ENCODE measurements around the gene RPS3.

Gene RPS3

GRCh38 chr11:75442161-75442885, 43.0 kb downstream of the RPS3 start:
- Histone ChIP-seq H3K36me3 (ENCODE audit: control insufficient read depth, insufficient read depth, low read length) (no peaks in the 10 kb centered on the region), H3K27ac (ENCODE audit: insufficient read depth, low read depth, low read length, poor library complexity, severe bottlenecking) (no peak overlapping the region), H3K9me3 (ENCODE audit: control insufficient read depth, low read length) (no peaks in the 10 kb centered on the region), H3K4me1 (ENCODE audit: control insufficient read depth, insufficient read depth, low read length) (no peaks in the 10 kb centered on the region), H3K27me3 (ENCODE audit: control insufficient read depth, insufficient read depth, low read length, poor library complexity, severe bottlenecking) (no peaks in the 10 kb centered on the region), H3K4me3 (ENCODE audit: insufficient read depth, low read depth, low read length) (no peak overlapping the region)
- 91 to 92% methylated on average over 15 of the region's 15 CpGs for WGBS, 2 experiments

DNA sequence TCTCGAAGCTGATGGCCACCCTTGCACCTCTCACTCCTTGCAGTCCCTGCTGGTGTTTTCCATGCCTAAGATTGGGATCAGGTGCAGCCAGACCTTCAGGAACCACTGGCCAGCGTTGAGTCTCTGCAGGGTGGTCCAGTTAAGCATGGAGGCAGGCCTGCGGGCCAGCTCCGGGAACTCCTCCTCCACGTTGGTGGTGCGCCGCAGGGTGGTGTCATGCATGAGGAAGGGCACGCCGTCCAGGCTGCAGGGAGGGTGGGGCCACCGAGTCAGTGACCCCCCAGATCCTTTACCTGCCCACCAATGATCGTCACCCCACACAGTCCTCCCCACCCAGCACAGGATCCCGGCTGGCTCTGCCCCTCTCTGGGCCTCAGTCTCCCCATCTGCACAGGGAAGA, 43.7 kb downstream of the RPS3 start:
- H3K27ac ChIP-seq (ENCODE audit: insufficient read depth, low read depth, low read length, poor library complexity, severe bottlenecking): no peak overlapping the region
- 89 to 91% methylated on average over 12 of the region's 12 CpGs for WGBS, 2 experiments
- H3K4me1 ChIP-seq (ENCODE audit: control insufficient read depth, insufficient read depth, low read length): no peaks in the 10 kb centered on the region

DNA sequence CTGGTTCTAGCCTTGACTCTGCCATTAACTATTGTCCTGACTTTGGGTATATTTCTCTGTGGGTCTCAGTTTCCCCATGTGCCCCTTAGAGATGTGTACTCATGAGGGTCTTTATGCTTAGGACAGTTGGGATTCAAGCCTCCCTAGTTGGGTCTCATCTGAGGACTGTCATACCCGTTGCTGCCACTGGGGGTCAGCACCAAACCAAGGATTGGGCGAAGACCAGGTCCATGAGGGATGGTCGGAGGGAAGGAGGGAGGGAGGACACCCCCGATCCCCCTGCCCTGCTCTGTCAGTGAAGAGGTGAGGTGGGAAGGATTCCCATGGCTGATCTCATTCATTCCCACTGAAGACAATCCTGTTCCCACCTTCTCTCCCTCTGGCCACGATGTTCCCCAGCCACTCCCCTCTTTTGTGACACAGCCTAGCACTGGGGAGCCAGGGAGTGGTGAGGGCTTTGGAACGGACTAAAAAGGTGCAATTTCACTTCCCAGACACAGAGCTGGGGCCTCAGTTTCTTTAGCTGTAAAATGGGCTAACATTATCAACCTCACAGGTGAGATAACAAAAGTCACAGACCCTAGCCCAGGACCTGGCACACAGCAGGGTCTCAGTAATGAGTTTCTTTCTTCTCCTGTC, 46.1 kb downstream of the RPS3 start:
- no peak overlapping the region for H3K4me3 ChIP-seq (ENCODE audit: insufficient read depth, low read depth, low read length)
- WGBS, 2 experiments: 25 to 28% methylated on average over 6 of the region's 6 CpGs
- H3K9me3 ChIP-seq (ENCODE audit: control insufficient read depth, low read length): no peaks in the 10 kb centered on the region
- no peak overlapping the region for H3K27ac ChIP-seq (ENCODE audit: insufficient read depth, low read depth, low read length, poor library complexity, severe bottlenecking)
- no peaks in the 10 kb centered on the region for H3K4me1 ChIP-seq (ENCODE audit: control insufficient read depth, insufficient read depth, low read length)
- H3K36me3 ChIP-seq (ENCODE audit: control insufficient read depth, insufficient read depth, low read length): no peaks in the 10 kb centered on the region
- H3K27me3 ChIP-seq (ENCODE audit: control insufficient read depth, insufficient read depth, low read length, poor library complexity, severe bottlenecking): no peaks in the 10 kb centered on the region

More for the DNA sequence above, 43.7 kb downstream of the RPS3 start:
- no peaks in the 10 kb centered on the region for H3K9me3 ChIP-seq (ENCODE audit: control insufficient read depth, low read length)
- H3K36me3 ChIP-seq (ENCODE audit: control insufficient read depth, insufficient read depth, low read length): no peaks in the 10 kb centered on the region
- no peak overlapping the region for H3K4me3 ChIP-seq (ENCODE audit: insufficient read depth, low read depth, low read length)
- H3K27me3 ChIP-seq (ENCODE audit: control insufficient read depth, insufficient read depth, low read length, poor library complexity, severe bottlenecking): no peaks in the 10 kb centered on the region

DNA sequence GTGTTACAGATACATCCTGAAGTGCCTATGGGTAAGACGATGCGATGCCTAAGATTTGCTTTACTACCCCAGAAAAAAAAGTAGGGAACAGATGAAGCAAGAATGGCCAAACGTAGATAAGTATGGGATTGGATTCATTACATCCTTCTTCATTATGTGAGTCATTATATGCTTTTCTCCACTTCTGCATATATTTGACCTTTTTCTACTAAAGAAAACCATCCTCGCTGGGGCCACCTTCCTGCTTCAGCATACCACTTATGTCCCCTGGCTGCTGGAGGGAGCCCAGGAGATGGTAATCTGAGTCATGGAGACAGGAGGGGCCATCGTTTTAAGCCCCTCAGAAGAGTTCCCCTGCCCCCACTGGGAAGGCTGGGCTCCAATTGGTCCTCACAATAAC, 48.1 kb downstream of the RPS3 start:
- Histone ChIP-seq H3K9me3 (ENCODE audit: control insufficient read depth, low read length) (no peaks in the 10 kb centered on the region), H3K27ac (ENCODE audit: insufficient read depth, low read depth, low read length, poor library complexity, severe bottlenecking) (no peak overlapping the region), H3K36me3 (ENCODE audit: control insufficient read depth, insufficient read depth, low read length) (no peaks in the 10 kb centered on the region), H3K4me1 (ENCODE audit: control insufficient read depth, insufficient read depth, low read length) (no peaks in the 10 kb centered on the region), H3K27me3 (ENCODE audit: control insufficient read depth, insufficient read depth, low read length, poor library complexity, severe bottlenecking) (no peaks in the 10 kb centered on the region), H3K4me3 (ENCODE audit: insufficient read depth, low read depth, low read length) (no peak overlapping the region)
- 82 to 86% methylated on average over 5 of the region's 5 CpGs for WGBS, 2 experiments

DNA sequence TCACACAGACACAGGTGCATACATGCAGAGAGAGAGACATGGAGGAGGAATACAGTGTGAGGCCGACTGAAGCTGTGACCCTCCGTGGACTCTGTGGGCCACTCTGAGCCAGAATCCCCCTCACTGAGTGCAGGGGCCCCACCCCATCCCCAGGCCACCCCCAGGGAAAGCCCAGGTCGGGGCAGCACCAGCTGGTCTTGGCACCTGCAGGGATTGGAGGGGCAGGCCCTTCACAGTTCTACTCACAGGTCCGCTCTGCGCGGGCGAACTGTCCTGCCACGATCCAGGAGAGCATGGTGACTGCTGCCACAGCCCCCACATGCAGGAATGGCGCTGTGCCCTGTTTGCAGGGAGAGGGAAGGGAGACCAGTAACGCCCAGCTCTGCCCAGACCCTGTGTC, 50.0 kb downstream of the RPS3 start:
- H3K9me3 ChIP-seq (ENCODE audit: control insufficient read depth, low read length): no peaks in the 10 kb centered on the region
- H3K36me3 ChIP-seq (ENCODE audit: control insufficient read depth, insufficient read depth, low read length): no peaks in the 10 kb centered on the region
- WGBS, 2 experiments: 89 to 91% methylated on average over 10 of the region's 10 CpGs
- no peak overlapping the region for H3K27ac ChIP-seq (ENCODE audit: insufficient read depth, low read depth, low read length, poor library complexity, severe bottlenecking)
- no peaks in the 10 kb centered on the region for H3K27me3 ChIP-seq (ENCODE audit: control insufficient read depth, insufficient read depth, low read length, poor library complexity, severe bottlenecking)
- no peak overlapping the region for H3K4me3 ChIP-seq (ENCODE audit: insufficient read depth, low read depth, low read length)
- H3K4me1 ChIP-seq (ENCODE audit: control insufficient read depth, insufficient read depth, low read length): peaks cover under 1% of the 10 kb centered on the region

DNA sequence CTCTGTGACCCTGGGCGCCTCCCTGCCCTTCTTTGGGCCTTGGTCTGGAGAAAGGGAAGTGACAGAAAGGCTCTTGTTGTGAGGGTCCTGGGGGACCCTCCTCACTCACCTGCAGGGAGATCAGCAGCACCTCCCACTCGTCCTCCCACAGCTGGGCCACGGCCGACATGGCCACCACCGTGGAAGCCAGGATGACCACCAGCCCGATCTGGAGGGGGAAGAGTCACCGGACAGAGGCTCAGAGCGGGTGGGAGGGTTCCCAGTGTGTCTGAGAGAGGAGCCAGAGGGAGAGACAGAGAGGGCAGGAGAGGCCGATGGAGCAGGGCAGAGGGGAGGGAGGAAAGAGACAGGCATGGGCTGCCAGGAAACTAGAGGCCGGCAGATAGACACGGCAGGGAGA, 50.5 kb downstream of the RPS3 start:
- 92 to 93% methylated on average over 11 of the region's 11 CpGs for WGBS, 2 experiments
- H3K36me3 ChIP-seq (ENCODE audit: control insufficient read depth, insufficient read depth, low read length): no peaks in the 10 kb centered on the region
- H3K4me1 ChIP-seq (ENCODE audit: control insufficient read depth, insufficient read depth, low read length): peaks cover 3% of the 10 kb centered on the region
- no peaks in the 10 kb centered on the region for H3K9me3 ChIP-seq (ENCODE audit: control insufficient read depth, low read length)
- no peak overlapping the region for H3K4me3 ChIP-seq (ENCODE audit: insufficient read depth, low read depth, low read length)
- H3K27ac ChIP-seq (ENCODE audit: insufficient read depth, low read depth, low read length, poor library complexity, severe bottlenecking): no peak overlapping the region
- H3K27me3 ChIP-seq (ENCODE audit: control insufficient read depth, insufficient read depth, low read length, poor library complexity, severe bottlenecking): no peaks in the 10 kb centered on the region

- Histone ChIP-seq H3K27ac (ENCODE audit: insufficient read depth, low read depth, low read length, poor library complexity, severe bottlenecking) (no peak overlapping the region), H3K4me1 (ENCODE audit: control insufficient read depth, insufficient read depth, low read length) (peaks cover 8% of the 10 kb centered on the region), H3K36me3 (ENCODE audit: control insufficient read depth, insufficient read depth, low read length) (no peaks in the 10 kb centered on the region), H3K9me3 (ENCODE audit: control insufficient read depth, low read length) (no peaks in the 10 kb centered on the region), H3K27me3 (ENCODE audit: control insufficient read depth, insufficient read depth, low read length, poor library complexity, severe bottlenecking) (no peaks in the 10 kb centered on the region), H3K4me3 (ENCODE audit: insufficient read depth, low read depth, low read length) (no peak overlapping the region)
- 94 to 96% methylated on average over 7 of the region's 7 CpGs for whole genome bisulfite sequencing, 2 experiments
Observed at GRCh38 chr11:75450236-75450635, 50.9 kb downstream of the RPS3 start.

GRCh38 chr11:75450826-75451821, 51.8 kb downstream of the RPS3 start:
- WGBS, 2 experiments: 77% methylated on average over 46 of the region's 46 CpGs
- Histone ChIP-seq H3K36me3 (ENCODE audit: control insufficient read depth, insufficient read depth, low read length) (no peaks in the 10 kb centered on the region), H3K9me3 (ENCODE audit: control insufficient read depth, low read length) (no peaks in the 10 kb centered on the region), H3K27ac (ENCODE audit: insufficient read depth, low read depth, low read length, poor library complexity, severe bottlenecking) (no peak overlapping the region), H3K4me1 (ENCODE audit: control insufficient read depth, insufficient read depth, low read length) (peaks cover 17% of the 10 kb centered on the region), H3K4me3 (ENCODE audit: insufficient read depth, low read depth, low read length) (no peak overlapping the region), H3K27me3 (ENCODE audit: control insufficient read depth, insufficient read depth, low read length, poor library complexity, severe bottlenecking) (no peaks in the 10 kb centered on the region)

DNA sequence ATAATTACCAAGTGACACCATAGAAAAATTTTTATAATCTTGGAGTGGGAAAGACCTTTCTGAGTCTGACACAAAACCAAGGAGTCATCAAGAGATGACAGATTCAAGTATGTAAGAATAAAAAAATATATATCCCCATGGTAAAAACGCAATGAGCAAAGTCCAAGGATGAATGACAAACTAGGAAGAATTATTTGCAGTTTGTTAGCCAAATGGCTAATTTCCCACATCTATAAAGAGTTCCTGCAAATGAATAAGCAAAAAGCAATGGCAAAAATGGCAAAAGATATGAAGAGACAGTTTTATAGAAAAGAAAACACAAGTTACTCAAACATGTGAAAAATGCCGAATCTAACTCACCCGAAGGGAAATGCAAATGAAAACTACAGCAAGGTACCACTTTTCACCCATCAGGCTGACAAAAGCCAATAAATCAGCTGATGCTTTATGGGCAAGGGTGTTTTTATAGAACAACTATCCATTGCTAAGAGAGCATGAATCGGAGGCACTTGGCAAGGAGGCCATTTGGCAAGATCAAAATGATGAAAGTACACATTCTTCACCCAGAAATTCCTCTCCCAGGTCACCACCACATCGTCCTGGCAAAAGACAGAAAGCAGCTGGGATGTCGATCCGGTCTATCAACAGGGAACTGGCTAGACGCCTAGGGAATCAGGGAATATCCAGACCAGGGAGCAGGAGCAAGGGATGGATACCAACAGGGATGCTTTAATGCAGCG, 54.8 kb downstream of the RPS3 start:
- Histone ChIP-seq H3K4me1 (ENCODE audit: control insufficient read depth, insufficient read depth, low read length) (peaks cover 22% of the 10 kb centered on the region), H3K27ac (ENCODE audit: insufficient read depth, low read depth, low read length, poor library complexity, severe bottlenecking) (no peak overlapping the region), H3K27me3 (ENCODE audit: control insufficient read depth, insufficient read depth, low read length, poor library complexity, severe bottlenecking) (no peaks in the 10 kb centered on the region), H3K9me3 (ENCODE audit: control insufficient read depth, low read length) (no peaks in the 10 kb centered on the region), H3K36me3 (ENCODE audit: control insufficient read depth, insufficient read depth, low read length) (no peaks in the 10 kb centered on the region), H3K4me3 (ENCODE audit: insufficient read depth, low read depth, low read length) (no peak overlapping the region)
- WGBS, 2 experiments: 85 to 92% methylated on average over 9 of the region's 9 CpGs

Data from ectodermal cell (in vitro differentiated cells).